NCI-H446 treated with DMSO at 0.1 percent for 48 hours (cell line): ENCODE data around the gene SNRPD1.
"Not testable (repeated sequence)": the region's sequence is repeated elsewhere in the genome, so short reads cannot be mapped to it uniquely, and the experiment has no call there.

Experiments
- DNase-seq: peaks from one replicate; lab custom pipeline; 2025; lab: John Stamatoyannopoulos, UW

SNRPD1 gene

DNA sequence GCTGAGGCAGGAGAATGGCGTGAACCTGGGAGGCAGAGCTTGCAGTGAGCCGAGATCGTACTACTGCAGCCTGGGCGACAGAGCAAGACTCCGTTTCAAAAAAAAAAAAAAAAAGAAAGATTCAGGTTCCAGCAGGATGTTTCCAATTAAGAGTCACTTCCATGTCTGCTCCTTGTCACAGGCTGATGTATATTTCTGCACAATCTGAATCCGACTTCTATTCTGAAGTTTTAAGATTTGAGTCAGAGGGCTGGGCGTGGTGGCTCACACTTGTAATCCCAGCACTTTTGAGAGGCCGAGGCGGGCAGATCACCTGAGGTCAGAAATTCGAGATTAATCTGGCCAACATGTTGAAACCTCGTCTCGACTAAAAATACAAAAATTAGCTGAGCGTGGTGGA lies 24.7 kb downstream of the SNRPD1 start:
- no peak for DNase-seq

DNA sequence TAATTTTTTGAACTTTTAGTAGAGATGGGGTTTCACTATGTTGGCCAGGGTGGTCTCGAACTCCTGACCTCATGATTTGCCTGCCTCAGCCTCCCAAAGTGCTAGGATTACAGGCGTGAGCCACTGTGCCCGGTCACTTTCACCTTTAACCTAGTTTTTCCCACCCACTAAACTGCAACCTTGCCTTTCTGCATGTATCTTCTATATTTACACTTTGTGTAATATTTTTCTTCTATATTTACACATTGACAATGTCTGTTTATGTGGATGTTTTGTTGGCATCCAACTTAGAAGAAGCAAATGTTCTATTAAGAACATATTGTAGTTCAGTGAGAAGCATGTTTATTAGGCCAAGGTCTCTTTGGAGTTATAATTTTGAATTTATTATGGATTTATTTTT lies 26.7 kb downstream of the SNRPD1 start:
- DNase-seq: no peak

GRCh38 chr18:21640375-21640774 lies 28.3 kb downstream of the SNRPD1 start:
- DNase-seq: not testable (repeated sequence)

GRCh38 chr18:21650311-21650710 lies 38.2 kb downstream of the SNRPD1 start:
- DNase-seq: no peak

GRCh38 chr18:21652073-21652472 lies 40.0 kb downstream of the SNRPD1 start:
- no peak for DNase-seq

DNA sequence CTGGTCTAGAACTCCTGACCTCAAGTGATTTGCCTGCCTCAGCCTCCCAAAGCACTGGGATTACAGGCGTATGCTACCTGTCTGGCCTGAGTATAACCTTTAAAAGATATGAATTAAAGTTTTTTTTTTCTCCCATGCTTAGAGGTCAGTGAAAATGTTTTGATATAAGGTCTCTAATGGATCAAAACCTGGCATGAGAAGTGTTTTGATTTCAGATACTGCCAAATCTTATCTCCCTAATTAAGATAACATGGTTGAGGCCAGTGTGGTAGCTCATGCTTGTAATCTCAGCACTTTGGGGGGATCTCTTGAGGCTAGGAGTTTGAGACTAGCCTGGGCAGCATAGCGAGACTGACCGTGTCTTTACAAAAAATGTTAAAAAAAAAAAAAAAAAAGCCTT lies 41.2 kb downstream of the SNRPD1 start:
- no peak for DNase-seq

GRCh38 chr18:21656402-21656801 lies 44.3 kb downstream of the SNRPD1 start:
- DNase-seq: no peak

GRCh38 chr18:21660078-21660477 lies 48.0 kb downstream of the SNRPD1 start:
- DNase-seq: no peak

DNA sequence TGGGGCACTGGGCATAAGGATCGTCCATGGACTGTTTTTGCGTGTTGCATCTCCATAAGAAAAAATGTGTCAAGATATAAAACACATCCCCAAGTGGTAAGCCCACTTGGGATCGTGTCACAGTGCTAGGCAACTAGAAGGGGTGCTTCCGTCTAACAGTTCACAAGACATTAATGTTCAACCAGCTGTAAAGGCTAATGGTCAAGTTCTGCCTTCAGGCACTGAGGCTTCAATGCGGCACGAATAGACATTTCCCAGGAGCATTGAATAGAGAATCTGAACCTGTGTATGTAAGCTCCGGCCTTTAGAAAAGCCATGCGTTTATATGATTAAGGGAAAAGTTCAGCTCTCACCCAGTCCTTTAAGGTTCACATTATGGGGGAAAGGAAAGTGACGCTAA lies 50.5 kb downstream of the SNRPD1 start:
- DNase-seq: no peak

GRCh38 chr18:21663578-21663977 lies 51.5 kb downstream of the SNRPD1 start:
- no peak for DNase-seq

GRCh38 chr18:21664069-21664468 lies 52.0 kb downstream of the SNRPD1 start:
- no peak for DNase-seq

GRCh38 chr18:21669736-21670285 lies 57.7 kb downstream of the SNRPD1 start:
- DNase-seq: no peak

DNA sequence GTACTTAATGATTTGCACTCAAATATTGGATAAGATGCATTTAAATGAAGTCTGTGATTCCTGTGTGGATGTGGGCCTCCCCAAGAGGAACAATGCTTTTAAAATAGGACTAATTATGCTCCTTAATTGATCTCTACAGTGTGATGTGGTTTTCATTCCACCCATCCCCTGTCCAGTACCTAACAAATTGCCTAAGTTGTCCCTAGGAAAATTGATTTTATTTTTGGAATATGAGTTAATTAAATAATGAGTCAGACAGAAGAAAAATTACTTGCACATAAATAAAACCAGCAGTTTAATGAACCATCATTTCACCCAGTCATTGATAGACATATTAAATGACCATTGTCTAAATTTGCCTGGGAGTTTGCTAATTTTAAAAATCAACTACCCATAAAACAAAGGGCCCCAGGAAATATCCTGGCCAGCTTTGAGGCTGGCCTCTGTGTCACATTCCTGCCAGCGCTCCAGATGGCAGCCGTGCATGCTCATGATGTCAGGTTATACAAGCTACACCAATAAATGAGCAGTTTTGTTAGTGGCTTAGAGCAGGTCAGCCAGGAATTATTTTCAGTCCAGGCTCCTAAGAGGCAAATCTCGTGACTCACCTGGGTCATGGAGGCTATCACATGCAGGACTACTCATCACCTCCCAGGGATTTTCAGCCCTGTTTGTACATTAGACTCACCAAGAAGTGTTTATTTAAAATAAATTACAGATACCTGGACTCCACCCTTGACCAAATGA lies 60.6 kb downstream of the SNRPD1 start:
- DNase-seq: peak; percentile 21

GRCh38 chr18:21675354-21675753 lies 63.2 kb downstream of the SNRPD1 start:
- not testable (repeated sequence) for DNase-seq

- no peak for DNase-seq
Measured at GRCh38 chr18:21678859-21679258, 66.7 kb downstream of the SNRPD1 start.

- no peak for DNase-seq
Measured at GRCh38 chr18:21680161-21680560, 68.0 kb downstream of the SNRPD1 start.

GRCh38 chr18:21682371-21683051 lies 70.4 kb downstream of the SNRPD1 start:
- no peak for DNase-seq
